ENCODE results near the gene PSME1. TPM values are rescaled to one million over a fixed set of nuclear protein-coding genes. Genes with fewer than 3 reads are reported as not detected.

PSME1 gene
- total RNA-seq, 1 donor from 2014 or later = 65.0 TPM

- TF ChIP-seq, protein P1, sequence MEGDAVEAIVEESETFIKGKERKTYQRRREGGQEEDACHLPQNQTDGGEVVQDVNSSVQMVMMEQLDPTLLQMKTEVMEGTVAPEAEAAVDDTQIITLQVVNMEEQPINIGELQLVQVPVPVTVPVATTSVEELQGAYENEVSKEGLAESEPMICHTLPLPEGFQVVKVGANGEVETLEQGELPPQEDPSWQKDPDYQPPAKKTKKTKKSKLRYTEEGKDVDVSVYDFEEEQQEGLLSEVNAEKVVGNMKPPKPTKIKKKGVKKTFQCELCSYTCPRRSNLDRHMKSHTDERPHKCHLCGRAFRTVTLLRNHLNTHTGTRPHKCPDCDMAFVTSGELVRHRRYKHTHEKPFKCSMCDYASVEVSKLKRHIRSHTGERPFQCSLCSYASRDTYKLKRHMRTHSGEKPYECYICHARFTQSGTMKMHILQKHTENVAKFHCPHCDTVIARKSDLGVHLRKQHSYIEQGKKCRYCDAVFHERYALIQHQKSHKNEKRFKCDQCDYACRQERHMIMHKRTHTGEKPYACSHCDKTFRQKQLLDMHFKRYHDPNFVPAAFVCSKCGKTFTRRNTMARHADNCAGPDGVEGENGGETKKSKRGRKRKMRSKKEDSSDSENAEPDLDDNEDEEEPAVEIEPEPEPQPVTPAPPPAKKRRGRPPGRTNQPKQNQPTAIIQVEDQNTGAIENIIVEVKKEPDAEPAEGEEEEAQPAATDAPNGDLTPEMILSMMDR (IDR thresholded peaks at IDR 0.05; ENCODE audit: insufficient read depth, low read length, severe bottlenecking) = no peak
- Histone ChIP-seq H3K27me3 (ENCODE audit: control insufficient read depth, insufficient read depth, low read length) (no peaks in the 10 kb centered on the region), H3K36me3 (ENCODE audit: control insufficient read depth, insufficient read depth, low read length) (peaks cover 20% of the 10 kb centered on the region), H3K4me3 (ENCODE audit: low read depth, low read length) (no peak overlapping the region)
- DNase-seq (ENCODE audit: low read depth) = no peak
- FAIRE-seq = no peak
Observed at GRCh38 chr14:24123424-24124417, 12.3 kb upstream of the PSME1 start.

DNA sequence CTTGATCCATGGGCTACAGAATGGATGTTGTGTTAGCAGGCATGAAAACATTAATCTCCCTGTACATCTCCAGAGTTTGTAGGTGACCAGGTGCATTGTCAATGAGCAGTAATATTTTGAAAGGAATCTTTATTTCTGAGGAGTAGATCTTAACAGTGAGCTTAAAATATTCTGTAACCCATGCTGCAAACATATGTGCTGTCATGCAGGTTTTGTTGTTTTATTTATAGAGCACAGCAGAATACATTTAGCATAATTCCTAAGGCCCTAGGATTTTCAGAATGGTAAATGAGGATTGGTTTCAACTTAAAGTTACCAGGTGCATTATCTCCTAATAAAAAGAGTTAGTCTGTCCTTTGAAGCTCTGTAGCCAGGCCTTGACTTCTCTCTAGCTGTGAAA is 9.1 kb upstream of the PSME1 start:
- TF ChIP-seq, protein P1 (IDR thresholded peaks at IDR 0.05; ENCODE audit: insufficient read depth, low read length, severe bottlenecking) = no peak
- peaks cover 4% of the 10 kb centered on the region for H3K36me3 ChIP-seq (ENCODE audit: control insufficient read depth, insufficient read depth, low read length)
- no peak overlapping the region for H3K4me3 ChIP-seq (ENCODE audit: low read depth, low read length)
- FAIRE-seq (no peak), DNase-seq (ENCODE audit: low read depth) (no peak)
- H3K27me3 ChIP-seq (ENCODE audit: control insufficient read depth, insufficient read depth, low read length) = no peaks in the 10 kb centered on the region

GRCh38 chr14:24127673-24128072 is 8.3 kb upstream of the PSME1 start:
- TF ChIP-seq, protein P1 (IDR thresholded peaks at IDR 0.05; ENCODE audit: insufficient read depth, low read length, severe bottlenecking) = no peak
- no peak for FAIRE-seq
- no peak for DNase-seq (ENCODE audit: low read depth)
- no peak overlapping the region for H3K4me3 ChIP-seq (ENCODE audit: low read depth, low read length)
- no peaks in the 10 kb centered on the region for H3K27me3 ChIP-seq (ENCODE audit: control insufficient read depth, insufficient read depth, low read length)
- peaks cover 4% of the 10 kb centered on the region for H3K36me3 ChIP-seq (ENCODE audit: control insufficient read depth, insufficient read depth, low read length)

- Histone ChIP-seq H3K27me3 (ENCODE audit: control insufficient read depth, insufficient read depth, low read length) (no peaks in the 10 kb centered on the region), H3K4me3 (ENCODE audit: low read depth, low read length) (no peak overlapping the region), H3K36me3 (ENCODE audit: control insufficient read depth, insufficient read depth, low read length) (peaks cover 1% of the 10 kb centered on the region)
- FAIRE-seq (no peak), DNase-seq (ENCODE audit: low read depth) (no peak)
- TF ChIP-seq, protein P1 (IDR thresholded peaks at IDR 0.05; ENCODE audit: insufficient read depth, low read length, severe bottlenecking) = no peak
Observed at GRCh38 chr14:24129410-24129998, 6.5 kb upstream of the PSME1 start.

GRCh38 chr14:24130380-24130716 is 5.6 kb upstream of the PSME1 start, which contains the start of gene FITM1:
TSS of gene FITM1 (plus strand) at chr14:24130659. CDS start at chr14:24131564, 905 bp downstream.
- TF ChIP-seq, protein P1 (IDR thresholded peaks at IDR 0.05; ENCODE audit: insufficient read depth, low read length, severe bottlenecking) = no peak
- Histone ChIP-seq H3K27me3 (ENCODE audit: control insufficient read depth, insufficient read depth, low read length) (no peaks in the 10 kb centered on the region), H3K4me3 (ENCODE audit: low read depth, low read length) (no peak within 1 kb of the TSS), H3K36me3 (ENCODE audit: control insufficient read depth, insufficient read depth, low read length) (peaks cover 1% of the 10 kb centered on the region)
- DNase-seq (ENCODE audit: low read depth) (no peak), FAIRE-seq (no peak)
